ENCODE data around the gene EFR3B.

EFR3B gene

GRCh38 chr2:25174192-25174861 is 132.5 kb downstream of the EFR3B start:
- DNase-seq, result no peak
- H3K36me3 ChIP-seq, result no peaks in the 10 kb centered on the region
- peaks cover 7% of the 10 kb centered on the region for H3K27me3 ChIP-seq
- H3K9me3 ChIP-seq, result no peaks in the 10 kb centered on the region
- H3K4me3 ChIP-seq (ENCODE audit: low read depth, low read length), result no peak overlapping the region
- H3K4me1 ChIP-seq, result no peaks in the 10 kb centered on the region
- TF ChIP-seq CTCF (IDR thresholded peaks at IDR 0.05; ENCODE audit: low read depth, low read length), result no peak

GRCh38 chr2:25176138-25176537 is 134.3 kb downstream of the EFR3B start:
- no peaks in the 10 kb centered on the region for H3K9me3 ChIP-seq
- no peaks in the 10 kb centered on the region for H3K27me3 ChIP-seq
- H3K36me3 ChIP-seq, result no peaks in the 10 kb centered on the region
- H3K4me3 ChIP-seq (ENCODE audit: low read depth, low read length), result no peak overlapping the region
- TF ChIP-seq CTCF (IDR thresholded peaks at IDR 0.05; ENCODE audit: low read depth, low read length), result no peak
- no peaks in the 10 kb centered on the region for H3K4me1 ChIP-seq
- no peak for DNase-seq

- no peak for DNase-seq
- Histone ChIP-seq H3K4me1 (no peaks in the 10 kb centered on the region), H3K27me3 (no peaks in the 10 kb centered on the region), H3K4me3 (ENCODE audit: low read depth, low read length) (no peak overlapping the region), H3K36me3 (no peaks in the 10 kb centered on the region), H3K9me3 (no peaks in the 10 kb centered on the region)
- TF ChIP-seq CTCF (IDR thresholded peaks at IDR 0.05; ENCODE audit: low read depth, low read length), result no peak
Observed at GRCh38 chr2:25176541-25177181, 134.8 kb downstream of the EFR3B start.

GRCh38 chr2:25177211-25177611 is 135.3 kb downstream of the EFR3B start:
- Histone ChIP-seq H3K4me1 (no peaks in the 10 kb centered on the region), H3K4me3 (ENCODE audit: low read depth, low read length) (no peak overlapping the region), H3K9me3 (no peaks in the 10 kb centered on the region), H3K36me3 (no peaks in the 10 kb centered on the region), H3K27me3 (no peaks in the 10 kb centered on the region)
- DNase-seq, result no peak
- TF ChIP-seq CTCF (IDR thresholded peaks at IDR 0.05; ENCODE audit: low read depth, low read length), result no peak

GRCh38 chr2:25178976-25179375 is 137.1 kb downstream of the EFR3B start:
- H3K36me3 ChIP-seq, result no peaks in the 10 kb centered on the region
- no peak overlapping the region for H3K4me3 ChIP-seq (ENCODE audit: low read depth, low read length)
- no peaks in the 10 kb centered on the region for H3K4me1 ChIP-seq
- TF ChIP-seq CTCF (IDR thresholded peaks at IDR 0.05; ENCODE audit: low read depth, low read length), result no peak
- H3K27me3 ChIP-seq, result no peaks in the 10 kb centered on the region
- H3K9me3 ChIP-seq, result no peaks in the 10 kb centered on the region
- DNase-seq, result no peak

- H3K36me3 ChIP-seq, result no peaks in the 10 kb centered on the region
- no peaks in the 10 kb centered on the region for H3K27me3 ChIP-seq
- TF ChIP-seq CTCF (IDR thresholded peaks at IDR 0.05; ENCODE audit: low read depth, low read length), result no peak
- H3K4me3 ChIP-seq (ENCODE audit: low read depth, low read length), result no peak overlapping the region
- no peaks in the 10 kb centered on the region for H3K9me3 ChIP-seq
- H3K4me1 ChIP-seq, result no peaks in the 10 kb centered on the region
- no peak for DNase-seq
Observed at GRCh38 chr2:25184254-25184653, 142.4 kb downstream of the EFR3B start.
